ENCODE measurements around the gene GALNT15.

GALNT15 gene

GRCh38 chr3:16251316-16252085, 77.0 kb downstream of the GALNT15 start:
- H3K27ac ChIP-seq (ENCODE audit: low read depth, low read length, poor library complexity, severe bottlenecking): no peak overlapping the region
- H3K4me2 ChIP-seq (ENCODE audit: low read length): no peak overlapping the region
- no peaks in the 10 kb centered on the region for H3K9me3 ChIP-seq (ENCODE audit: low read length)
- H3K4me1 ChIP-seq (ENCODE audit: insufficient read depth, low read length, severe bottlenecking): peaks cover 9% of the 10 kb centered on the region
- no peak overlapping the region for H2AFZ ChIP-seq (ENCODE audit: low read length)
- H3K4me3 ChIP-seq (ENCODE audit: low read depth, low read length, poor library complexity, severe bottlenecking): no peak overlapping the region
- H3K36me3 ChIP-seq (ENCODE audit: insufficient read depth, low read length): no peaks in the 10 kb centered on the region
- no peak for TF ChIP-seq EZH2 (IDR thresholded peaks at IDR 0.05; ENCODE audit: borderline replicate concordance, low read length)
- TF ChIP-seq CTCF (IDR thresholded peaks at IDR 0.05; ENCODE audit: low read length): no peak
- H3K9ac ChIP-seq (ENCODE audit: low read length): no peak overlapping the region
- no peaks in the 10 kb centered on the region for H4K20me1 ChIP-seq (ENCODE audit: insufficient read depth, low read length)
- H3K79me2 ChIP-seq (ENCODE audit: insufficient read depth, low read length): no peaks in the 10 kb centered on the region
- H3F3A ChIP-seq (ENCODE audit: insufficient read depth, low read length): no peaks in the 10 kb centered on the region
- no peaks in the 10 kb centered on the region for H3K9me2 ChIP-seq (ENCODE audit: low read depth, low read length)
- no peaks in the 10 kb centered on the region for H3K27me3 ChIP-seq (ENCODE audit: insufficient read depth, low read length)

GRCh38 chr3:16252243-16252978, 77.9 kb downstream of the GALNT15 start:
- Histone ChIP-seq H3K9me3 (ENCODE audit: low read length) (no peaks in the 10 kb centered on the region), H3K79me2 (ENCODE audit: insufficient read depth, low read length) (no peaks in the 10 kb centered on the region), H3F3A (ENCODE audit: insufficient read depth, low read length) (no peaks in the 10 kb centered on the region), H4K20me1 (ENCODE audit: insufficient read depth, low read length) (no peaks in the 10 kb centered on the region), H3K4me2 (ENCODE audit: low read length) (no peak overlapping the region), H3K9ac (ENCODE audit: low read length) (no peak overlapping the region), H3K27ac (ENCODE audit: low read depth, low read length, poor library complexity, severe bottlenecking) (no peak overlapping the region), H3K36me3 (ENCODE audit: insufficient read depth, low read length) (no peaks in the 10 kb centered on the region), H2AFZ (ENCODE audit: low read length) (no peak overlapping the region), H3K4me3 (ENCODE audit: low read depth, low read length, poor library complexity, severe bottlenecking) (no peak overlapping the region), H3K9me2 (ENCODE audit: low read depth, low read length) (no peaks in the 10 kb centered on the region), H3K4me1 (ENCODE audit: insufficient read depth, low read length, severe bottlenecking) (peaks cover 9% of the 10 kb centered on the region), H3K27me3 (ENCODE audit: insufficient read depth, low read length) (no peaks in the 10 kb centered on the region)
- TF ChIP-seq CTCF (IDR thresholded peaks at IDR 0.05; ENCODE audit: low read length): no peak
- no peak for TF ChIP-seq EZH2 (IDR thresholded peaks at IDR 0.05; ENCODE audit: borderline replicate concordance, low read length)

GRCh38 chr3:16252988-16253387, 78.5 kb downstream of the GALNT15 start:
- peaks cover 5% of the 10 kb centered on the region for H3K4me1 ChIP-seq (ENCODE audit: insufficient read depth, low read length, severe bottlenecking)
- H3K4me2 ChIP-seq (ENCODE audit: low read length): no peak overlapping the region
- no peak overlapping the region for H3K4me3 ChIP-seq (ENCODE audit: low read depth, low read length, poor library complexity, severe bottlenecking)
- no peak overlapping the region for H3K27ac ChIP-seq (ENCODE audit: low read depth, low read length, poor library complexity, severe bottlenecking)
- no peaks in the 10 kb centered on the region for H3K9me2 ChIP-seq (ENCODE audit: low read depth, low read length)
- no peak for TF ChIP-seq CTCF (IDR thresholded peaks at IDR 0.05; ENCODE audit: low read length)
- TF ChIP-seq EZH2 (IDR thresholded peaks at IDR 0.05; ENCODE audit: borderline replicate concordance, low read length): no peak
- no peaks in the 10 kb centered on the region for H4K20me1 ChIP-seq (ENCODE audit: insufficient read depth, low read length)
- H3K36me3 ChIP-seq (ENCODE audit: insufficient read depth, low read length): no peaks in the 10 kb centered on the region
- H3K9ac ChIP-seq (ENCODE audit: low read length): no peak overlapping the region
- H3K27me3 ChIP-seq (ENCODE audit: insufficient read depth, low read length): no peaks in the 10 kb centered on the region
- H3F3A ChIP-seq (ENCODE audit: insufficient read depth, low read length): no peaks in the 10 kb centered on the region
- H3K9me3 ChIP-seq (ENCODE audit: low read length): no peaks in the 10 kb centered on the region
- no peaks in the 10 kb centered on the region for H3K79me2 ChIP-seq (ENCODE audit: insufficient read depth, low read length)
- no peak overlapping the region for H2AFZ ChIP-seq (ENCODE audit: low read length)
